OCI-LY1 (cell line): Measurements from ENCODE around the gene OSBPL3.
A peak's percentile ranks its signal among the peaks of the same experiment; 100 is the strongest.

Source experiments
- CTCF ChIP-seq: fragments of 200-600 bp; sonication (generic), shearing (Covaris generic); IDR thresholded peaks from 2 replicates; pipeline ENCODE4 v1.5.1; 2017; ENCODE audit warnings: mild to moderate bottlenecking, antibody characterized with exemption, low read length, moderate library complexity, mixed read lengths
- EZH2 ChIP-seq: fragments of 200-600 bp; sonication (generic), shearing (Covaris generic); IDR thresholded peaks from 2 replicates; pipeline ENCODE4 v1.8.0; 2017; ENCODE audit warnings: borderline replicate concordance, mixed run types, mild to moderate bottlenecking, antibody characterized with exemption, low read length, moderate library complexity, mixed read lengths

GRCh38 chr7:24788075-24788474 is 191.9 kb downstream of the OSBPL3 start:
- peak; percentile 66 for TF ChIP-seq CTCF
- TF ChIP-seq EZH2 = no peak
